HG02938 (cell line): ENCODE measurements around the gene SPAG7.

ENCODE experiments used
- ATAC-seq: cut with Tn5 transposase; IDR thresholded peaks from one replicate; pipeline ENCODE4 v1.9.1; 2021; ENCODE audit warnings: mild to moderate bottlenecking, moderate library complexity; ENCODE audit not compliant: unreplicated experiment

The SPAG7 gene

GRCh38 chr17:4967539-4968485 is at the start of gene SPAG7:
TSS of gene SPAG7 (minus strand) at chr17:4967817. CDS start at chr17:4967804, 13 bp downstream.
- ATAC-seq: peak; percentile 40

GRCh38 chr17:5014357-5014756 is 46.7 kb upstream of the SPAG7 start:
- ATAC-seq: no peak

GRCh38 chr17:5011928-5012327 is 44.3 kb upstream of the SPAG7 start:
- ATAC-seq: no peak

- ATAC-seq: no peak
These were observed 35.7 kb upstream of the SPAG7 start for GRCh38 chr17:5003214-5003867.

GRCh38 chr17:5002121-5002788 is 34.6 kb upstream of the SPAG7 start:
- ATAC-seq: no peak

GRCh38 chr17:5000237-5000639 is 32.6 kb upstream of the SPAG7 start:
- ATAC-seq: no peak

GRCh38 chr17:4999430-5000093 is 31.9 kb upstream of the SPAG7 start:
- ATAC-seq: no peak

- ATAC-seq: no peak
These were observed 31.3 kb upstream of the SPAG7 start for GRCh38 chr17:4998732-4999429.

GRCh38 chr17:4998027-4998731 is 30.6 kb upstream of the SPAG7 start:
- ATAC-seq: no peak

- ATAC-seq: peak; percentile 78
These were observed 29.8 kb upstream of the SPAG7 start, which contains the start of the genes INCA1 and KIF1C for GRCh38 chr17:4997302-4998026. TSS of gene INCA1 (minus strand) at chr17:4997522. CDS start at chr17:4994437, 3,085 bp downstream. TSS of gene KIF1C (plus strand) at chr17:4997950. CDS start at chr17:5000247, 2,297 bp downstream.

GRCh38 chr17:4994081-4994595 is 26.5 kb upstream of the SPAG7 start:
- no peak for ATAC-seq

- ATAC-seq: peak; percentile 9
These were observed 20.4 kb upstream of the SPAG7 start for GRCh38 chr17:4987767-4988567.

- peak; percentile 57 for ATAC-seq
These were observed 19.5 kb upstream of the SPAG7 start, which contains the start of gene CAMTA2 for GRCh38 chr17:4986951-4987766. TSS of gene CAMTA2 (minus strand) at chr17:4987675. CDS start at chr17:4986222, 1,453 bp downstream.

- ATAC-seq: no peak
These were observed 18.8 kb upstream of the SPAG7 start for GRCh38 chr17:4986403-4986802.

GRCh38 chr17:4982305-4982704 is 14.7 kb upstream of the SPAG7 start:
- no peak for ATAC-seq

- no peak for ATAC-seq
These were observed 13.1 kb upstream of the SPAG7 start for GRCh38 chr17:4980644-4981216.
